Endodermal cell (in vitro differentiated cells): ENCODE measurements around the gene KATNIP. TPM values are rescaled to one million over a fixed set of nuclear protein-coding genes. Genes with fewer than 3 reads are reported as not detected.

Source experiments
- DNase-seq: peaks from one replicate; pipeline ENCODE4 v3.0.0-alpha.2; 2017
- H3K27ac ChIP-seq: 2 replicates; pipeline ENCODE4 v1.5.1; 2013; ENCODE audit warnings: mild to moderate bottlenecking, low read depth, low read length, moderate library complexity
- H3K27me3 ChIP-seq: 2 replicates; pipeline ENCODE4 v1.6.1; 2013; ENCODE audit warnings: mild to moderate bottlenecking, low read length, moderate library complexity; ENCODE audit not compliant: insufficient read depth, control insufficient read depth, poor library complexity, severe bottlenecking
- H3K36me3 ChIP-seq: 2 replicates; pipeline ENCODE4 v1.7.0; 2013; ENCODE audit warnings: mild to moderate bottlenecking, low read length, moderate library complexity; ENCODE audit not compliant: control insufficient read depth, insufficient read depth
- H3K4me1 ChIP-seq: one replicate; pipeline ENCODE4 v1.7.0; 2013; ENCODE audit warnings: low read length; ENCODE audit not compliant: control insufficient read depth, insufficient read depth
- H3K4me3 ChIP-seq: 2 replicates; pipeline ENCODE4 v1.5.1; 2013; ENCODE audit warnings: mild to moderate bottlenecking, low read length, moderate library complexity
- H3K9ac ChIP-seq: 2 replicates; pipeline ENCODE4 v1.6.1; 2013; ENCODE audit warnings: mild to moderate bottlenecking, low read length, moderate library complexity; ENCODE audit not compliant: poor library complexity, severe bottlenecking; ENCODE audit errors: extremely low read depth
- H3K9me3 ChIP-seq: 2 replicates; pipeline ENCODE4 v1.6.1; 2013; ENCODE audit warnings: mild to moderate bottlenecking, low read length, moderate library complexity; ENCODE audit not compliant: control insufficient read depth
- H3K27ac Mint-ChIP-seq: 2 replicates; pipeline ENCODE4 v1.8.0; 2020; ENCODE audit warnings: mixed read lengths
- H3K27me3 Mint-ChIP-seq: 2 replicates; pipeline ENCODE4 v1.8.0; 2021; ENCODE audit warnings: mild to moderate bottlenecking, mixed read lengths; ENCODE audit not compliant: insufficient read depth
- H3K36me3 Mint-ChIP-seq: 2 replicates; pipeline ENCODE4 v1.8.0; 2020; ENCODE audit warnings: low read depth, mixed read lengths
- H3K4me1 Mint-ChIP-seq: 2 replicates; pipeline ENCODE4 v1.8.0; 2020; ENCODE audit warnings: mixed read lengths
- H3K4me3 Mint-ChIP-seq: 2 replicates; pipeline ENCODE4 v1.8.0; 2020; ENCODE audit warnings: mild to moderate bottlenecking, moderate library complexity, mixed read lengths
- H3K9me3 Mint-ChIP-seq: 2 replicates; pipeline ENCODE4 v1.8.0; 2020; ENCODE audit warnings: mild to moderate bottlenecking, mixed read lengths
- CTCF ChIP-seq: fragments of 200-600 bp; sonication (generic); conservative IDR thresholded peaks from 2 replicates; pipeline ENCODE4 v1.5.0; 2021; ENCODE audit warnings: antibody characterized with exemption, mild to moderate bottlenecking
- whole genome bisulfite sequencing, 2 experiments: methylation state at CpG; one replicate each; pipeline versions ENCODE4 v1.1.5 to v1.1.7; 2013; ENCODE audit warnings: missing lambda C conversion rate in 2 of 2, mixed read lengths in 1 of 2; ENCODE audit not compliant: insufficient coverage in 1 of 2, insufficient read length in 1 of 2; 5-methylcytosine and 5-hydroxymethylcytosine counted together
- total RNA-seq, 2 donors: library from RNA; stranded (reverse); fragmentation: NEBNext Ultra II Directional in 1 of 2; extraction: Animal tissue kit (Norgen Biotek cat#: 25700) in 1 of 2; gene quantifications; 2 replicates in 1 of 2; 3 replicates in 1 of 2; pipeline ENCODE4 v1.2.1, GENCODE V29; 2021

KATNIP gene
- total RNA-seq, 2 donors from 2014 or later = 33.6 to 39.1 TPM

- Histone ChIP-seq H3K9me3 (no peaks in the 10 kb centered on the region), H3K4me1 (no peaks in the 10 kb centered on the region), H3K27me3 (no peaks in the 10 kb centered on the region), H3K27ac (no peak overlapping the region), H3K4me3 (no peak overlapping the region), H3K9ac (no peak overlapping the region), H3K36me3 (peaks cover 97% of the 10 kb centered on the region)
- H3K4me3 Mint-ChIP-seq = no peak overlapping the region
- H3K36me3 Mint-ChIP-seq = peaks cover 88% of the 10 kb centered on the region
- no peaks in the 10 kb centered on the region for H3K9me3 Mint-ChIP-seq
- H3K27ac Mint-ChIP-seq = no peak overlapping the region
- H3K4me1 Mint-ChIP-seq = peaks cover 14% of the 10 kb centered on the region
- no peaks in the 10 kb centered on the region for H3K27me3 Mint-ChIP-seq
- 95% methylated on average over 16 to 19 of the region's 19 CpGs for WGBS, 2 experiments
- no peak for TF ChIP-seq CTCF
- no peak for DNase-seq
Observed at GRCh38 chr16:27531826-27532800, 17.8 kb upstream of the KATNIP start.

GRCh38 chr16:27534256-27534655 lies 15.7 kb upstream of the KATNIP start:
- no peak overlapping the region for H3K27ac Mint-ChIP-seq
- H3K4me3 Mint-ChIP-seq = no peak overlapping the region
- H3K9me3 Mint-ChIP-seq = no peaks in the 10 kb centered on the region
- H3K36me3 Mint-ChIP-seq = peaks cover 88% of the 10 kb centered on the region
- Histone ChIP-seq H3K27ac (no peak overlapping the region), H3K4me3 (no peak overlapping the region), H3K27me3 (no peaks in the 10 kb centered on the region), H3K9ac (no peak overlapping the region), H3K36me3 (peaks cover 98% of the 10 kb centered on the region), H3K9me3 (peaks cover 3% of the 10 kb centered on the region), H3K4me1 (no peaks in the 10 kb centered on the region)
- H3K4me1 Mint-ChIP-seq = peaks cover 19% of the 10 kb centered on the region
- no peaks in the 10 kb centered on the region for H3K27me3 Mint-ChIP-seq
- TF ChIP-seq CTCF = no peak
- no peak for DNase-seq
- 92 to 96% methylated on average over 3 to 4 of the region's 4 CpGs for WGBS, 2 experiments

- DNase-seq = no peak
- Histone ChIP-seq H3K9ac (no peak overlapping the region), H3K27ac (no peak overlapping the region), H3K27me3 (no peaks in the 10 kb centered on the region), H3K36me3 (peaks cover 98% of the 10 kb centered on the region), H3K4me1 (no peaks in the 10 kb centered on the region), H3K9me3 (peaks cover 18% of the 10 kb centered on the region), H3K4me3 (no peak overlapping the region)
- no peaks in the 10 kb centered on the region for H3K9me3 Mint-ChIP-seq
- H3K4me3 Mint-ChIP-seq = no peak overlapping the region
- peaks cover 5% of the 10 kb centered on the region for H3K4me1 Mint-ChIP-seq
- no peak for TF ChIP-seq CTCF
- H3K27me3 Mint-ChIP-seq = no peaks in the 10 kb centered on the region
- WGBS, 2 experiments = 77 to 80% methylated on average over 2 to 5 of the region's 5 CpGs
- peaks cover 84% of the 10 kb centered on the region for H3K36me3 Mint-ChIP-seq
- H3K27ac Mint-ChIP-seq = no peak overlapping the region
Observed at GRCh38 chr16:27538528-27538927, 11.4 kb upstream of the KATNIP start.
